ENCODE measurements around the gene TBC1D22A. TPM values are rescaled to one million over a fixed set of nuclear protein-coding genes. Genes with fewer than 3 reads are reported as not detected.

TBC1D22A gene
- total RNA-seq, 1 experiment from 2014 or later = 27.6 TPM

DNA sequence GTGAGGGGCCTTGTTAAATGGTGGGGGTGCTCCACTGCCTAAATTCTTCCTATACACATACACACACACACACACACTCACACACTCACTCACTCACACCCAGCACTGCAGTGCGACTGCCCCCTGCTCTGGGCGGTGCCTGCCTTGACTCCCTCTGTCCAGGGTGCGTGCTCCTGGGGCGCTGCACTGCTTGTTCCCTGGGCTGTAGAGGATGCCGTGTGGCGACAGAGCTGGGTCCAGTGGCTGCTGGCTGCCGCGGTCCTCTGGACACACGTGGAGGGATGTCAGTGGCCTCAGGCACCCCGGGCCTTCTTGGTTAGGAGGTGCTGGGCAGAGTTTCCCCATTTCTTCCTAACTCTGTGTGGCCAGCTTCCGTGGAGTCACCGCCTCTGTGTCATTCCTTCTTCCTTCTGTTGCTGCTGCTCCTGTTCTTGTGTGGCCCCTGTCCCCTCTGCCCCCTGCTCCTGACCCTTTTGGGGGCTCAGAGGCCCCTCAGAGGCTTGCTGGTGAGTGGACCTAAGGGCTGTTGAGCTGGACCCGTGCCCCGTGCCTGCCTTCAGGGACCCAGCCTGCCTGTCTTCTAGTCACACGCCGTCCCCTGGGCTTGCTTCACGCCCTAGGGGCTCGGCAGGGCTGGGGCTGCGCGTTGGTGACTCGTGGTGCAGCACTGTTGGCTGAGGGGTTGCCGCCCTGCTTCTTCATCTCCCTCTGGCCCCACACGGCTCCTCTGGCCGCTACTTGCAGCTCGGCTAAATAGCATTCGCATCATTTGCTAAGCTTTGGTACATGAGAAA, 147.0 kb downstream of the TBC1D22A start:
- BruUV-seq (replicated peaks) = no TSS peak
- CTCF ChIA-PET = no interaction called here
- H3K27me3 Mint-ChIP-seq (ENCODE audit: unreplicated experiment) = no peaks in the 10 kb centered on the region
- no peaks in the 10 kb centered on the region for H3K9me3 Mint-ChIP-seq (ENCODE audit: low read depth, unreplicated experiment)
- no peaks in the 10 kb centered on the region for H3K4me1 Mint-ChIP-seq (ENCODE audit: low read depth, unreplicated experiment)
- no peak overlapping the region for H3K27ac Mint-ChIP-seq (ENCODE audit: unreplicated experiment)
- no peak for DNase-seq
- intact Hi-C loops (cut with micrococcal nuclease; ENCODE audit: unreplicated experiment) = no loop called here
- TF ChIP-seq, protein P1, sequence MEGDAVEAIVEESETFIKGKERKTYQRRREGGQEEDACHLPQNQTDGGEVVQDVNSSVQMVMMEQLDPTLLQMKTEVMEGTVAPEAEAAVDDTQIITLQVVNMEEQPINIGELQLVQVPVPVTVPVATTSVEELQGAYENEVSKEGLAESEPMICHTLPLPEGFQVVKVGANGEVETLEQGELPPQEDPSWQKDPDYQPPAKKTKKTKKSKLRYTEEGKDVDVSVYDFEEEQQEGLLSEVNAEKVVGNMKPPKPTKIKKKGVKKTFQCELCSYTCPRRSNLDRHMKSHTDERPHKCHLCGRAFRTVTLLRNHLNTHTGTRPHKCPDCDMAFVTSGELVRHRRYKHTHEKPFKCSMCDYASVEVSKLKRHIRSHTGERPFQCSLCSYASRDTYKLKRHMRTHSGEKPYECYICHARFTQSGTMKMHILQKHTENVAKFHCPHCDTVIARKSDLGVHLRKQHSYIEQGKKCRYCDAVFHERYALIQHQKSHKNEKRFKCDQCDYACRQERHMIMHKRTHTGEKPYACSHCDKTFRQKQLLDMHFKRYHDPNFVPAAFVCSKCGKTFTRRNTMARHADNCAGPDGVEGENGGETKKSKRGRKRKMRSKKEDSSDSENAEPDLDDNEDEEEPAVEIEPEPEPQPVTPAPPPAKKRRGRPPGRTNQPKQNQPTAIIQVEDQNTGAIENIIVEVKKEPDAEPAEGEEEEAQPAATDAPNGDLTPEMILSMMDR (IDR thresholded peaks at IDR 0.05; ENCODE audit: unreplicated experiment) = no peak
- peaks cover 15% of the 10 kb centered on the region for H3K36me3 Mint-ChIP-seq (ENCODE audit: insufficient read depth, unreplicated experiment)
- no peak overlapping the region for H3K4me3 Mint-ChIP-seq (ENCODE audit: low read depth, unreplicated experiment)

DNA sequence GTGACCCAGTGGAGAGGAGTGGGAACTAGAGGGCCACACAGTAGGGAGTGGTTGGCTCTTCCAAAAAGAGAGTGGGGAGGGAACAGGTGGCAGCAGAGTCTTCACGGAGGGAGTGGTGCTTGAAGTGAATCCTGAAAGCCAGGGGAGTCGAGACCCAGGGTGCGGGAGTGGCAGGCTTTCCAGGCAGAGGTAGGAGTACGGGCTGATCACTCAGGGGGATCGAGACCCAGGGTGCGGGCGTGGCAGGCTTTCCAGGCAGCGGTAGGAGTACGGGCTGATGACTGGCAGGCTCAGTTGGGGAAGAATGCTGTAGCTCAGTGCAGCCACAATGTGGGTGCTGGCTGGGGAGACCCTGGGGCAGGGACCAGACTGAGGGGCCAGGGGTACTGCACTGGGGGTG, 148.2 kb downstream of the TBC1D22A start:
- Mint-ChIP-seq H3K36me3 (ENCODE audit: insufficient read depth, unreplicated experiment) (peaks cover 15% of the 10 kb centered on the region), H3K27me3 (ENCODE audit: unreplicated experiment) (no peaks in the 10 kb centered on the region), H3K9me3 (ENCODE audit: low read depth, unreplicated experiment) (no peaks in the 10 kb centered on the region), H3K4me3 (ENCODE audit: low read depth, unreplicated experiment) (no peak overlapping the region), H3K27ac (ENCODE audit: unreplicated experiment) (peak overlapping the region; percentile 57), H3K4me1 (ENCODE audit: low read depth, unreplicated experiment) (no peaks in the 10 kb centered on the region)
- BruUV-seq (replicated peaks) = no TSS peak
- intact Hi-C loops (cut with micrococcal nuclease; ENCODE audit: unreplicated experiment) = no loop called here
- CTCF ChIA-PET = no interaction called here
- no peak for DNase-seq
- TF ChIP-seq, protein P1 (IDR thresholded peaks at IDR 0.05; ENCODE audit: unreplicated experiment) = no peak

DNA sequence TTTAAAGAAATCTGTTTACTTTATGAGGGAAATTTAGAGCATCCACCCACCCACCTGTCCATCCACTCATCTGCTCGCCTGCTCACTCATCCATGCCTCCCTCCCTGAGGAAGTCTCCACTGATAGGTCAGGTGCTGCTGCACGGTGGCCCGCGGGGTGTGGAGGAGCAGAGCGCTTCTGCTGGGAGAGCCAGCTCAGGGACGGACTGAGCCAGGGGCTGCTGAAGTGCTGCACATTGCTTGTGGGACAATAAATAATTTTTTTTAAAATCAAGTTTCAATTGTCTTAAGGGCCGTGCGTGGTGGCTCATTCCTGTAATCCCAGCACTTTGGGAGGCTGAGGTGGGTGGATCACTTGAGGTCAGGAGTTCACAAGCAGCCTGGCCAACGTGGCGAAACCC, 148.9 kb downstream of the TBC1D22A start:
- Mint-ChIP-seq H3K4me1 (ENCODE audit: low read depth, unreplicated experiment) (no peaks in the 10 kb centered on the region), H3K27me3 (ENCODE audit: unreplicated experiment) (no peaks in the 10 kb centered on the region), H3K9me3 (ENCODE audit: low read depth, unreplicated experiment) (no peaks in the 10 kb centered on the region), H3K4me3 (ENCODE audit: low read depth, unreplicated experiment) (no peak overlapping the region), H3K27ac (ENCODE audit: unreplicated experiment) (no peak overlapping the region), H3K36me3 (ENCODE audit: insufficient read depth, unreplicated experiment) (peaks cover 15% of the 10 kb centered on the region)
- TF ChIP-seq, protein P1 (IDR thresholded peaks at IDR 0.05; ENCODE audit: unreplicated experiment) = no peak
- CTCF ChIA-PET = no interaction called here
- intact Hi-C loops (cut with micrococcal nuclease; ENCODE audit: unreplicated experiment) = no loop called here
- no TSS peak for BruUV-seq (replicated peaks)
- no peak for DNase-seq

- Mint-ChIP-seq H3K27me3 (ENCODE audit: unreplicated experiment) (no peaks in the 10 kb centered on the region), H3K36me3 (ENCODE audit: insufficient read depth, unreplicated experiment) (peaks cover 4% of the 10 kb centered on the region), H3K9me3 (ENCODE audit: low read depth, unreplicated experiment) (no peaks in the 10 kb centered on the region), H3K4me3 (ENCODE audit: low read depth, unreplicated experiment) (no peak overlapping the region), H3K27ac (ENCODE audit: unreplicated experiment) (no peak overlapping the region), H3K4me1 (ENCODE audit: low read depth, unreplicated experiment) (no peaks in the 10 kb centered on the region)
- BruUV-seq (replicated peaks) = no TSS peak
- CTCF ChIA-PET = no interaction called here
- no peak for DNase-seq
- intact Hi-C loops (cut with micrococcal nuclease; ENCODE audit: unreplicated experiment) = no loop called here
- TF ChIP-seq, protein P1 (IDR thresholded peaks at IDR 0.05; ENCODE audit: unreplicated experiment) = no peak
Measured at GRCh38 chr22:46913351-46913750, 150.9 kb downstream of the TBC1D22A start.
